ENCODE data around the gene WTAP. TPM values are rescaled to one million over a fixed set of nuclear protein-coding genes. Genes with fewer than 3 reads are reported as not detected.
A peak's percentile ranks its signal among the peaks of the same experiment; 100 is the strongest.
"Not testable (repeated sequence)": the region's sequence is repeated elsewhere in the genome, so short reads cannot be mapped to it uniquely, and the experiment has no call there.

Gene WTAP
- total RNA-seq, 1 donor from 2014 or later: 108 TPM

GRCh38 chr6:159722655-159723054 lies 4.7 kb upstream of the WTAP start:
- Mint-ChIP-seq H3K27me3 (peaks cover 3% of the 10 kb centered on the region), H3K36me3 (peaks cover 16% of the 10 kb centered on the region), H3K4me1 (ENCODE audit: unreplicated experiment) (peaks cover 10% of the 10 kb centered on the region), H3K27ac (peak overlapping the region; percentile 13), H3K9me3 (peaks cover 5% of the 10 kb centered on the region), H3K4me3 (peak overlapping the region; percentile 42)
- no peak for DNase-seq (ENCODE audit: extremely low spot score, unreplicated experiment)
- TF ChIP-seq CTCF (conservative IDR thresholded peaks at IDR 0.05): no peak

- peaks cover 16% of the 10 kb centered on the region for H3K36me3 Mint-ChIP-seq
- peak overlapping the region; percentile 42 for H3K4me3 Mint-ChIP-seq
- no peak for TF ChIP-seq CTCF (conservative IDR thresholded peaks at IDR 0.05)
- peaks cover 3% of the 10 kb centered on the region for H3K27me3 Mint-ChIP-seq
- DNase-seq (ENCODE audit: extremely low spot score, unreplicated experiment): no peak
- peaks cover 5% of the 10 kb centered on the region for H3K9me3 Mint-ChIP-seq
- peak overlapping the region; percentile 13 for H3K27ac Mint-ChIP-seq
- H3K4me1 Mint-ChIP-seq (ENCODE audit: unreplicated experiment): peaks cover 10% of the 10 kb centered on the region
These were observed 4.0 kb upstream of the WTAP start for GRCh38 chr6:159723259-159723658.

- TF ChIP-seq CTCF (conservative IDR thresholded peaks at IDR 0.05): no peak
- peak overlapping the region; percentile 52 for H3K4me3 Mint-ChIP-seq
- peaks cover 3% of the 10 kb centered on the region for H3K27me3 Mint-ChIP-seq
- no peak for DNase-seq (ENCODE audit: extremely low spot score, unreplicated experiment)
- H3K27ac Mint-ChIP-seq: peak overlapping the region; percentile 55
- peaks cover 14% of the 10 kb centered on the region for H3K4me1 Mint-ChIP-seq (ENCODE audit: unreplicated experiment)
- peaks cover 19% of the 10 kb centered on the region for H3K36me3 Mint-ChIP-seq
- peaks cover 5% of the 10 kb centered on the region for H3K9me3 Mint-ChIP-seq
These were observed 2.5 kb upstream of the WTAP start for GRCh38 chr6:159724778-159725177.

- not testable (repeated sequence) for DNase-seq (ENCODE audit: extremely low spot score, unreplicated experiment); H3K27me3 Mint-ChIP-seq; H3K9me3 Mint-ChIP-seq
- H3K36me3 Mint-ChIP-seq: peaks cover 19% of the 10 kb centered on the region
- peak overlapping the region; percentile 55 for H3K27ac Mint-ChIP-seq
- H3K4me3 Mint-ChIP-seq: peak overlapping the region; percentile 52
- peaks cover 17% of the 10 kb centered on the region for H3K4me1 Mint-ChIP-seq (ENCODE audit: unreplicated experiment)
These were observed 2.1 kb upstream of the WTAP start for GRCh38 chr6:159725208-159725607.

- TF ChIP-seq CTCF (conservative IDR thresholded peaks at IDR 0.05): no peak
- no peak for DNase-seq (ENCODE audit: extremely low spot score, unreplicated experiment)
- peaks cover 21% of the 10 kb centered on the region for H3K4me1 Mint-ChIP-seq (ENCODE audit: unreplicated experiment)
- peak overlapping the region; percentile 94 for H3K4me3 Mint-ChIP-seq
- H3K9me3 Mint-ChIP-seq: peaks cover 5% of the 10 kb centered on the region
- peaks cover 3% of the 10 kb centered on the region for H3K27me3 Mint-ChIP-seq
- H3K27ac Mint-ChIP-seq: peak overlapping the region; percentile 99
- H3K36me3 Mint-ChIP-seq: peaks cover 19% of the 10 kb centered on the region
These were observed 920 bp upstream of the WTAP start for GRCh38 chr6:159726255-159726917.

GRCh38 chr6:159727717-159728445 lies 575 bp downstream of the WTAP start:
- Mint-ChIP-seq H3K4me1 (ENCODE audit: unreplicated experiment) (peaks cover 21% of the 10 kb centered on the region), H3K4me3 (peak overlapping the region; percentile 95), H3K27me3 (peaks cover 3% of the 10 kb centered on the region), H3K27ac (peak overlapping the region; percentile 95), H3K9me3 (peaks cover 5% of the 10 kb centered on the region), H3K36me3 (peaks cover 19% of the 10 kb centered on the region)
- no peak for DNase-seq (ENCODE audit: extremely low spot score, unreplicated experiment)
- TF ChIP-seq CTCF (conservative IDR thresholded peaks at IDR 0.05): no peak
